ENCODE measurements around the gene ABTB2. TPM values are rescaled to one million over a fixed set of nuclear protein-coding genes. Genes with fewer than 3 reads are reported as not detected.

Gene ABTB2
- total and polyA plus RNA-seq, 2 of the 8 experiments (the other 6 are each of a cell fraction or from before 2014, with no cell fraction given): 7.7 to 10.2 TPM

GRCh38 chr11:34178209-34178821 lies 179.5 kb downstream of the ABTB2 start:
- Histone ChIP-seq H3K23me2 (ENCODE audit: low read depth, low read length) (no peaks in the 10 kb centered on the region), H3K23ac (ENCODE audit: insufficient read length) (no peak overlapping the region), H3K4me3 (ENCODE audit: extremely low read depth in 1 of 4, insufficient read depth in 2 of 4, low read depth in 3 of 4, low read length in 4 of 4) (no peak overlapping the region), H2BK5ac (ENCODE audit: low read depth, low read length) (no peak overlapping the region), H3K36me3 (ENCODE audit: control insufficient read depth in 2 of 4, insufficient read depth in 4 of 4, low read length in 3 of 4) (no peaks in the 10 kb centered on the region; a peak in 2 of 8 replicates), H2AFZ (ENCODE audit: low read length) (no peak overlapping the region), H2BK12ac (ENCODE audit: low read depth, low read length) (no peak overlapping the region), H4K91ac (replicated peaks; ENCODE audit: insufficient read length, low read length) (no peak overlapping the region), H3K9me3 (ENCODE audit: insufficient read depth in 2 of 2, low read depth in 1 of 2, low read length in 1 of 2) (no peaks in the 10 kb centered on the region), H3K18ac (ENCODE audit: extremely low read depth, low read length) (no peak overlapping the region), H3K4me1 (replicated peaks in 1 of 4; ENCODE audit: control insufficient read depth in 3 of 4, insufficient read depth in 4 of 4, low read length in 3 of 4) (peaks cover 0 to 4% (median 0%) of the 10 kb centered on the region in 4 experiments; a peak in 3 of 7 replicates), H3K14ac (ENCODE audit: insufficient read length) (no peak overlapping the region), H3K79me2 (ENCODE audit: control insufficient read depth in 1 of 2, insufficient read depth in 2 of 2, low read length in 2 of 2) (no peaks in the 10 kb centered on the region), H3K56ac (replicated peaks; ENCODE audit: insufficient read length, low read depth, low read length) (no peak overlapping the region), H4K8ac (ENCODE audit: extremely low read depth, insufficient read depth, low read length) (no peak overlapping the region), H2BK120ac (replicated peaks; ENCODE audit: low read depth, low read length) (no peak overlapping the region), H3K27me3 (replicated peaks in 1 of 4; ENCODE audit: control insufficient read depth in 3 of 4, extremely low read depth in 1 of 4, insufficient read depth in 3 of 4, low read length in 3 of 4) (no peaks in the 10 kb centered on the region), H2BK20ac (ENCODE audit: low read length) (no peak overlapping the region), H2BK15ac (ENCODE audit: low read length) (no peak overlapping the region), H3K79me1 (ENCODE audit: low read depth, low read length) (no peaks in the 10 kb centered on the region), H3K4ac (replicated peaks; ENCODE audit: insufficient read length, low read depth, low read length) (no peak overlapping the region), H2AK5ac (ENCODE audit: low read depth, low read length) (no peak overlapping the region), H3K27ac (ENCODE audit: low read depth, low read length) (no peak overlapping the region), H3K4me2 (ENCODE audit: insufficient read depth in 1 of 2, low read depth in 2 of 2, low read length in 2 of 2) (no peak overlapping the region), H4K5ac (ENCODE audit: insufficient read length, low read depth, low read length) (no peak overlapping the region), H3K9ac (replicated peaks in 1 of 4; ENCODE audit: extremely low read depth in 1 of 4, low read depth in 3 of 4, low read length in 3 of 4) (no peak overlapping the region), H4K20me1 (replicated peaks in 1 of 2; ENCODE audit: control insufficient read depth in 1 of 2, insufficient read depth in 2 of 2, low read length in 2 of 2) (no peaks in the 10 kb centered on the region)
- no peak for FAIRE-seq
- DNase-seq (ENCODE audit: low read depth in 1 of 2, low spot score in 2 of 2): no peak
- 93% methylated on average over 9 of the region's 10 CpGs; no CpG with 5 or more reads in 1 of the 2 experiments for WGBS, 2 experiments (ENCODE audit: extremely low coverage in 1 of 2, insufficient coverage in 1 of 2, insufficient read length in 1 of 2, insufficient replicate concordance in 2 of 2, low coverage in 1 of 2, low lambda C conversion rate in 2 of 2, missing lambda C conversion rate in 1 of 2)
- POLR2A ChIA-PET (ENCODE audit: partially characterized antibody): interaction anchor here (1.0 to 2.2 kb wide), 2 partner anchors 28 to 178 kb away, joined by 3 to 12 read pairs; partner anchors contain the start of gene ABTB2
- CTCF ChIA-PET (ENCODE audit: partially characterized antibody): interaction anchor here (0.6 to 5.4 kb wide), 14 partner anchors 7 to 314 kb away, joined by 3 to 92 read pairs (median 4); partner anchors contain the start of gene ABTB2
- TF ChIP-seq ATF2 (IDR thresholded peaks at IDR 0.05; ENCODE audit: low read length) (no peak), ATF3 (IDR thresholded peaks at IDR 0.05; ENCODE audit: insufficient read depth, low read depth, low read length) (no peak), CBX5 (IDR thresholded peaks at IDR 0.05; ENCODE audit: low read depth, low read length) (no peak), RFX5 (IDR thresholded peaks at IDR 0.05; ENCODE audit: borderline replicate concordance, low read depth, low read length) (no peak), BACH1 (IDR thresholded peaks at IDR 0.05; ENCODE audit: low read length) (no peak), RAD21 (IDR thresholded peaks at IDR 0.05 in 1 of 2, conservative IDR thresholded peaks at IDR 0.05 in 1 of 2; ENCODE audit: low read depth in 2 of 2, low read length in 2 of 2) (no peak), GABPA (IDR thresholded peaks at IDR 0.05; ENCODE audit: borderline replicate concordance, insufficient read depth, low read length) (no peak), EZH2 (IDR thresholded peaks at IDR 0.05; ENCODE audit: low read depth, low read length, severe bottlenecking) (no peak), CHD1 (IDR thresholded peaks at IDR 0.05; ENCODE audit: low read depth, low read length) (no peak), SP2 (IDR thresholded peaks at IDR 0.05; ENCODE audit: low read length) (no peak)
